NCI-H2081 (cell line): ENCODE data around the gene TBL1XR1.
A peak's percentile ranks its signal among the peaks of the same experiment; 100 is the strongest.
"Not testable (repeated sequence)": the region's sequence is repeated elsewhere in the genome, so short reads cannot be mapped to it uniquely, and the experiment has no call there.

Experiments
- DNase-seq, 2 experiments: peaks; one replicate each; lab custom pipeline; 2025; lab: John Stamatoyannopoulos, UW

TBL1XR1 gene

GRCh38 chr3:177208223-177208622, 10.9 kb upstream of the TBL1XR1 start:
- DNase-seq, result no peak

- no peak for DNase-seq
Observed at GRCh38 chr3:177206936-177207335, 9.7 kb upstream of the TBL1XR1 start.

- DNase-seq, result no peak
Observed at GRCh38 chr3:177203689-177204395, 6.6 kb upstream of the TBL1XR1 start.

- DNase-seq, result not testable (repeated sequence)
Observed at GRCh38 chr3:177203016-177203415, 5.7 kb upstream of the TBL1XR1 start.

GRCh38 chr3:177201700-177202397, 4.6 kb upstream of the TBL1XR1 start:
- DNase-seq, result no peak

- no peak for DNase-seq
Observed at GRCh38 chr3:177199206-177199760, 2.0 kb upstream of the TBL1XR1 start.

- DNase-seq, result no peak
Observed at GRCh38 chr3:177197727-177198460, 612 bp upstream of the TBL1XR1 start.

GRCh38 chr3:177196456-177197040, 734 bp downstream of the TBL1XR1 start:
- DNase-seq, result peak; percentile 43 to 69

GRCh38 chr3:177196008-177196455, 1.2 kb downstream of the TBL1XR1 start:
- peak in 1 of 2 experiments; percentile 49 for DNase-seq

GRCh38 chr3:177195242-177195991, 1.9 kb downstream of the TBL1XR1 start:
- peak; percentile 29 to 62 for DNase-seq

GRCh38 chr3:177194299-177194698, 3.0 kb downstream of the TBL1XR1 start:
- DNase-seq, result no peak

- peak in 1 of 2 experiments; percentile 47 for DNase-seq
Observed at GRCh38 chr3:177193688-177194268, 3.5 kb downstream of the TBL1XR1 start.

GRCh38 chr3:177193275-177193674, 4.0 kb downstream of the TBL1XR1 start:
- not testable (repeated sequence) for DNase-seq

GRCh38 chr3:177190756-177191681, 6.3 kb downstream of the TBL1XR1 start:
- no peak for DNase-seq

- not testable (repeated sequence) for DNase-seq
Observed at GRCh38 chr3:177190184-177190583, 7.1 kb downstream of the TBL1XR1 start.

GRCh38 chr3:177188325-177188724, 9.0 kb downstream of the TBL1XR1 start:
- not testable (repeated sequence) for DNase-seq

- DNase-seq, result no peak
Observed at GRCh38 chr3:177186306-177186705, 11.0 kb downstream of the TBL1XR1 start.

GRCh38 chr3:177185035-177185574, 12.2 kb downstream of the TBL1XR1 start:
- no peak for DNase-seq

GRCh38 chr3:177184602-177185001, 12.7 kb downstream of the TBL1XR1 start:
- DNase-seq, result not testable (repeated sequence)
